ENCODE data around the gene S1PR3.

S1PR3 gene

GRCh38 chr9:88993327-88993726 lies 2.1 kb downstream of the S1PR3 start:
- no peak for DNase-seq (ENCODE audit: low spot score)

- DNase-seq (ENCODE audit: low spot score), result no peak
Observed at GRCh38 chr9:88993871-88994460, 2.7 kb downstream of the S1PR3 start.

- DNase-seq (ENCODE audit: low spot score), result no peak
Observed at GRCh38 chr9:88994469-88995199, 3.4 kb downstream of the S1PR3 start.

GRCh38 chr9:88995200-88995577 lies 3.9 kb downstream of the S1PR3 start:
- no peak for DNase-seq (ENCODE audit: low spot score)

- DNase-seq (ENCODE audit: low spot score), result no peak
Observed at GRCh38 chr9:88995627-88996026, 4.4 kb downstream of the S1PR3 start.

GRCh38 chr9:88996046-88996920 lies 5.0 kb downstream of the S1PR3 start:
- DNase-seq (ENCODE audit: low spot score), result no peak

GRCh38 chr9:88996921-88997235 lies 5.6 kb downstream of the S1PR3 start:
- no peak for DNase-seq (ENCODE audit: low spot score)

GRCh38 chr9:88997646-88998045 lies 6.4 kb downstream of the S1PR3 start:
- no peak for DNase-seq (ENCODE audit: low spot score)

- no peak for DNase-seq (ENCODE audit: low spot score)
Observed at GRCh38 chr9:88998503-88998902, 7.2 kb downstream of the S1PR3 start.

GRCh38 chr9:88998911-88999310 lies 7.6 kb downstream of the S1PR3 start:
- DNase-seq (ENCODE audit: low spot score), result peak; percentile 48

GRCh38 chr9:89000371-89000781 lies 9.1 kb downstream of the S1PR3 start:
- DNase-seq (ENCODE audit: low spot score), result no peak

GRCh38 chr9:89000973-89001916 lies 10.0 kb downstream of the S1PR3 start:
- peak; percentile 89 for DNase-seq (ENCODE audit: low spot score)

GRCh38 chr9:89001917-89002540 lies 10.8 kb downstream of the S1PR3 start:
- DNase-seq (ENCODE audit: low spot score), result no peak

- DNase-seq (ENCODE audit: low spot score), result no peak
Observed at GRCh38 chr9:89002987-89003386, 11.7 kb downstream of the S1PR3 start.

- no peak for DNase-seq (ENCODE audit: low spot score)
Observed at GRCh38 chr9:89005323-89005722, 14.1 kb downstream of the S1PR3 start.

GRCh38 chr9:89006267-89006666 lies 15.0 kb downstream of the S1PR3 start:
- no peak for DNase-seq (ENCODE audit: low spot score)

GRCh38 chr9:89006996-89007967 lies 16.0 kb downstream of the S1PR3 start:
- no peak for DNase-seq (ENCODE audit: low spot score)

GRCh38 chr9:89008055-89008743 lies 16.9 kb downstream of the S1PR3 start:
- DNase-seq (ENCODE audit: low spot score), result no peak

- no peak for DNase-seq (ENCODE audit: low spot score)
Observed at GRCh38 chr9:89008744-89009545, 17.7 kb downstream of the S1PR3 start.
